Thyroid gland (tissue), 4 donors: Measurements from ENCODE around the gene ANKMY1.

Experiments
- POLR2A ChIP-seq, 2 donors: fragments of 450-650 bp; IDR thresholded peaks; one replicate each; pipeline ENCODE4 v1.6.1; 2017; ENCODE audit warnings: antibody characterized with exemption in 2 of 2, mild to moderate bottlenecking in 2 of 2, moderate library complexity in 1 of 2
- TF ChIP-seq, protein P1 (sequence below), 6 experiments: fragments of 200-600 bp in 3 of 6; fragments of 450-650 bp in 3 of 6; sonication (generic) in 3 of 6; IDR thresholded peaks; one replicate each; pipeline ENCODE4 v1.5.1; 2016 to 2019; ENCODE audit warnings: antibody characterized with exemption in 6 of 6, mild to moderate bottlenecking in 2 of 6, inconsistent platforms in 1 of 6, moderate library complexity in 1 of 6

DNA sequence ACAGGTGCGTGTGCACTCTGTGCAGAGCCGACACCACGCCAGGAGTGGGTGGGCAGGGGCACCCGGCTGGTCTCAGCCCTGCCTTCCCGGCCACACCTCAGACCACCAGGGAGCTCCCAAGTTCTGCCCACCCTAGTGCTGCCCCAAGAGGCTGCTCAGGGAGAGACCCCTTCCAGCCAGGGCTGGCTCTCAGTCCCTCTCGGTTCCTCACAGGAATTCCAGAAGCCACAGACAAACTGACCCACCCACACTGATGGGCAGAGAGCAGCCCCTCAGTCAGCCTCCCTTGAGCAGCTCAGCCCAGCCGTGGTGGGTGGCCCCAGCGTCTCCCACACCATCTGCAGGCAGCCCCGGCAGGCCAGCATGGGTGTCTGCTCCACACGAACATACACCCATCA, 88.5 kb downstream of the ANKMY1 start:
- TF ChIP-seq, protein P1, sequence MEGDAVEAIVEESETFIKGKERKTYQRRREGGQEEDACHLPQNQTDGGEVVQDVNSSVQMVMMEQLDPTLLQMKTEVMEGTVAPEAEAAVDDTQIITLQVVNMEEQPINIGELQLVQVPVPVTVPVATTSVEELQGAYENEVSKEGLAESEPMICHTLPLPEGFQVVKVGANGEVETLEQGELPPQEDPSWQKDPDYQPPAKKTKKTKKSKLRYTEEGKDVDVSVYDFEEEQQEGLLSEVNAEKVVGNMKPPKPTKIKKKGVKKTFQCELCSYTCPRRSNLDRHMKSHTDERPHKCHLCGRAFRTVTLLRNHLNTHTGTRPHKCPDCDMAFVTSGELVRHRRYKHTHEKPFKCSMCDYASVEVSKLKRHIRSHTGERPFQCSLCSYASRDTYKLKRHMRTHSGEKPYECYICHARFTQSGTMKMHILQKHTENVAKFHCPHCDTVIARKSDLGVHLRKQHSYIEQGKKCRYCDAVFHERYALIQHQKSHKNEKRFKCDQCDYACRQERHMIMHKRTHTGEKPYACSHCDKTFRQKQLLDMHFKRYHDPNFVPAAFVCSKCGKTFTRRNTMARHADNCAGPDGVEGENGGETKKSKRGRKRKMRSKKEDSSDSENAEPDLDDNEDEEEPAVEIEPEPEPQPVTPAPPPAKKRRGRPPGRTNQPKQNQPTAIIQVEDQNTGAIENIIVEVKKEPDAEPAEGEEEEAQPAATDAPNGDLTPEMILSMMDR (IDR thresholded peaks at IDR 0.05): no peak
- no peak for TF ChIP-seq POLR2A (IDR thresholded peaks at IDR 0.05)
